Keratinocyte (primary cell): Measurements from ENCODE around the gene SKI.
"Not testable (repeated sequence)": the region's sequence is repeated elsewhere in the genome, so short reads cannot be mapped to it uniquely, and the experiment has no call there.

Experiments used
- CTCF ChIP-seq, 3 experiments: IDR thresholded peaks in 1 of 3; conservative IDR thresholded peaks in 1 of 3; optimal IDR thresholded peaks in 1 of 3; 2 replicates in 2 of 3; 3 replicates in 1 of 3; pipeline versions ENCODE3 to v1.5.1; 2011; ENCODE audit warnings: low read length in 3 of 3, mild to moderate bottlenecking in 3 of 3, moderate library complexity in 2 of 3, control low read depth in 1 of 3, inconsistent platforms in 1 of 3; ENCODE audit not compliant: insufficient read depth in 2 of 3; ENCODE audit errors: extremely low read depth in 1 of 3
- EZH2 ChIP-seq: IDR thresholded peaks from one replicate; pipeline ENCODE4 v1.6.1; 2012; ENCODE audit warnings: inconsistent platforms, mild to moderate bottlenecking, low read length, moderate library complexity

- TF ChIP-seq CTCF (optimal IDR thresholded peaks at IDR 0.05 in 1 of 3, IDR thresholded peaks at IDR 0.05 in 1 of 3, conservative IDR thresholded peaks at IDR 0.05 in 1 of 3; ENCODE audit: extremely low read depth in 1 of 3, insufficient read depth in 2 of 3, low read length in 3 of 3); EZH2: not testable (repeated sequence)
Measured at GRCh38 chr1:2327162-2327561, 99.0 kb downstream of the SKI start.
